Fibroblast of lung (primary cell): ENCODE data around the gene ETV6. TPM values are rescaled to one million over a fixed set of nuclear protein-coding genes. Genes with fewer than 3 reads are reported as not detected.

Experiments used
- DNase-seq, 2 donors: peaks; one replicate each; pipeline versions ENCODE4 v3.0.0 to v3.0.0-alpha.2; 2010; ENCODE audit warnings: low read depth in 2 of 2
- H2AFZ ChIP-seq: 2 replicates; pipeline ENCODE4 v1.5.1; 2012; ENCODE audit warnings: low read length, control low read depth, inconsistent platforms
- H3K27ac ChIP-seq: 2 replicates; pipeline ENCODE4 v1.5.1; 2011; ENCODE audit warnings: low read length, control low read depth; ENCODE audit not compliant: insufficient read depth
- H3K27me3 ChIP-seq: 2 replicates; pipeline ENCODE4 v1.5.1; 2011; ENCODE audit warnings: mild to moderate bottlenecking, low read length; ENCODE audit not compliant: control insufficient read depth, insufficient read depth
- H3K36me3 ChIP-seq: 2 replicates; pipeline ENCODE4 v1.5.1; 2011; ENCODE audit warnings: low read length; ENCODE audit not compliant: control insufficient read depth, insufficient read depth
- H3K4me1 ChIP-seq: 2 replicates; pipeline ENCODE4 v1.5.1; 2011; ENCODE audit warnings: low read length; ENCODE audit not compliant: control insufficient read depth, insufficient read depth; ENCODE audit errors: extremely low read depth
- H3K4me2 ChIP-seq: 2 replicates; pipeline ENCODE4 v1.5.1; 2011; ENCODE audit warnings: low read length, control low read depth; ENCODE audit not compliant: insufficient read depth; ENCODE audit errors: extremely low read depth
- H3K4me3 ChIP-seq, 4 experiments: fragments of 200-600 bp in 1 of 4; sonication (generic) in 1 of 4; replicated peaks in 1 of 4; 2 replicates each; pipeline ENCODE4 v1.5.1; 2011 to 2016; ENCODE audit warnings: low read length in 4 of 4, low read depth in 3 of 4, mild to moderate bottlenecking in 3 of 4, control low read depth in 2 of 4, inconsistent platforms in 1 of 4, mixed read lengths in 1 of 4; ENCODE audit not compliant: insufficient read depth in 1 of 4; ENCODE audit errors: control extremely low read depth in 1 of 4
- H3K79me2 ChIP-seq: 2 replicates; pipeline ENCODE4 v1.5.1; 2012; ENCODE audit warnings: mild to moderate bottlenecking, low read length, inconsistent platforms; ENCODE audit not compliant: control insufficient read depth, insufficient read depth
- H3K9ac ChIP-seq: 2 replicates; pipeline ENCODE4 v1.5.1; 2011; ENCODE audit warnings: mild to moderate bottlenecking, low read length, control low read depth; ENCODE audit not compliant: insufficient read depth
- H3K9me3 ChIP-seq: 2 replicates; pipeline ENCODE4 v1.5.1; 2012; ENCODE audit warnings: low read depth, low read length; ENCODE audit not compliant: control insufficient read depth, insufficient read depth
- H4K20me1 ChIP-seq: 2 replicates; pipeline ENCODE4 v1.5.1; 2011; ENCODE audit warnings: low read length; ENCODE audit not compliant: control insufficient read depth, insufficient read depth; ENCODE audit errors: extremely low read depth
- EZH2 ChIP-seq: IDR thresholded peaks from 2 replicates; pipeline ENCODE4 v1.5.1; 2012; ENCODE audit warnings: low read length, control low read depth, mild to moderate bottlenecking; ENCODE audit errors: missing control alignments
- polyA plus RNA-seq, 2 donors: library from polyadenylated mRNA; depleted of rRNA in 1 of 2; stranded (reverse) in 1 of 2; unstranded in 1 of 2; fragments of >200 nt; gene quantifications; 2 replicates each; pipeline ENCODE4 v1.2.1, GENCODE V29; 2011 to 2012; ENCODE audit warnings: missing spikeins in 1 of 2
- total RNA-seq: library from RNA; depleted of rRNA; stranded (reverse); fragments of >200 nt; gene quantifications from 2 replicates; pipeline ENCODE4 v1.2.1, GENCODE V29; 2014
- TF ChIP-seq, protein P1 (sequence below), 2 donors: IDR thresholded peaks in 1 of 2; conservative IDR thresholded peaks in 1 of 2; 1 replicate in 1 of 2; 2 replicates in 1 of 2; pipeline ENCODE4 v1.5.1; 2011 to 2012; ENCODE audit warnings: low read length in 2 of 2, control low read depth in 1 of 2, inconsistent platforms in 1 of 2, low read depth in 1 of 2, mild to moderate bottlenecking in 1 of 2

ETV6 gene
- total and polyA plus RNA-seq, 2 donors (not counting 1 experiment from before 2014, with no cell fraction given): 4.3 to 8.9 TPM

DNA sequence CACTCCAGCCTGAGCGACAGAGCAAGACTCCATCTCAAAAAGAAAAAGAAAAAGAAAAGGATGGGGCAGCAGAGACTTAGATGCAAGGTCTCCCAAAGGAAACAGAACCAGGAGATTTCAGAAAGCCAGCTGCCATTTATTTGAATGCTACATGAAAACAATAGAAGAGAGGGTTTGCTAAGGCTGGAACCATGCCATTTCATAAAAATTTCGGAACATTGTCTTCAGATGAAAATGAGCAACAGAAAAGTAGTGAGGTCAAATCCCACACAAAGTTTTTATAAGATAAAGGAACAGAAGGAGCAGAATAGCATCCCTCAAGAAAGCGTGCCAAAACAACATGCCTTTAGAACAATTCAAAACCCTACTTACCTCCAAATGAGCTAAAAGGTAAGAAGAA is 175.3 kb downstream of the ETV6 start:
- H3K4me1 ChIP-seq: peaks cover 19% of the 10 kb centered on the region
- H3K27me3 ChIP-seq: no peaks in the 10 kb centered on the region
- H3K27ac ChIP-seq: no peak overlapping the region
- H2AFZ ChIP-seq: no peak overlapping the region
- no peak overlapping the region for H3K9ac ChIP-seq
- no peaks in the 10 kb centered on the region for H3K9me3 ChIP-seq
- TF ChIP-seq EZH2: no peak
- TF ChIP-seq, protein P1, sequence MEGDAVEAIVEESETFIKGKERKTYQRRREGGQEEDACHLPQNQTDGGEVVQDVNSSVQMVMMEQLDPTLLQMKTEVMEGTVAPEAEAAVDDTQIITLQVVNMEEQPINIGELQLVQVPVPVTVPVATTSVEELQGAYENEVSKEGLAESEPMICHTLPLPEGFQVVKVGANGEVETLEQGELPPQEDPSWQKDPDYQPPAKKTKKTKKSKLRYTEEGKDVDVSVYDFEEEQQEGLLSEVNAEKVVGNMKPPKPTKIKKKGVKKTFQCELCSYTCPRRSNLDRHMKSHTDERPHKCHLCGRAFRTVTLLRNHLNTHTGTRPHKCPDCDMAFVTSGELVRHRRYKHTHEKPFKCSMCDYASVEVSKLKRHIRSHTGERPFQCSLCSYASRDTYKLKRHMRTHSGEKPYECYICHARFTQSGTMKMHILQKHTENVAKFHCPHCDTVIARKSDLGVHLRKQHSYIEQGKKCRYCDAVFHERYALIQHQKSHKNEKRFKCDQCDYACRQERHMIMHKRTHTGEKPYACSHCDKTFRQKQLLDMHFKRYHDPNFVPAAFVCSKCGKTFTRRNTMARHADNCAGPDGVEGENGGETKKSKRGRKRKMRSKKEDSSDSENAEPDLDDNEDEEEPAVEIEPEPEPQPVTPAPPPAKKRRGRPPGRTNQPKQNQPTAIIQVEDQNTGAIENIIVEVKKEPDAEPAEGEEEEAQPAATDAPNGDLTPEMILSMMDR (conservative IDR thresholded peaks at IDR 0.05 in 1 of 2, IDR thresholded peaks at IDR 0.05 in 1 of 2; ENCODE audit: low read depth in 1 of 2, low read length in 2 of 2): no peak
- H3K4me3 ChIP-seq: no peak overlapping the region
- H4K20me1 ChIP-seq: no peaks in the 10 kb centered on the region
- DNase-seq: peak in 1 of 2 donors; percentile 22
- H3K79me2 ChIP-seq: no peaks in the 10 kb centered on the region
- H3K4me2 ChIP-seq: no peak overlapping the region
- no peaks in the 10 kb centered on the region for H3K36me3 ChIP-seq

DNA sequence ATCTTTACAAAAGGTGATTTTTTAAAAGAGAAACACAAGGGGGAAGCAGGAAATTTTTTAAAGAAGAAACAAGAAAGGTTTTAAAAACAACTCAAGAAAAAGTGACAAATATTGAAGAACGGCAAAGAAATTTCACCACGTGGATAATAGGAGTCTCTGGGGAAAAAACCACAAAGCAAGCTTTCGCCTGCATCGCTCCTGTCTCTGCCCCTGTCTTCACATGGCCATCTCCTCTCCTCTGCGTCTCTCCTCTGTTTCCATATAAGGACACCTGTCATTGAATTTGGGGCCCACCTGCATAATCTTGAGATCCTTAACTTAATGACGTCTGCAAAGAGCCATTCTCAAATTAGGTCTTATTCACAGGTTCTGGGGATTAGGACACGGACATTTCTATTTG is 175.8 kb downstream of the ETV6 start:
- Histone ChIP-seq H3K27ac (no peak overlapping the region), H3K27me3 (no peaks in the 10 kb centered on the region), H3K4me1 (peaks cover 22% of the 10 kb centered on the region), H3K36me3 (no peaks in the 10 kb centered on the region), H3K4me3 (no peak overlapping the region), H2AFZ (no peak overlapping the region), H3K4me2 (no peak overlapping the region), H3K9me3 (no peaks in the 10 kb centered on the region), H3K79me2 (no peaks in the 10 kb centered on the region), H4K20me1 (no peaks in the 10 kb centered on the region), H3K9ac (no peak overlapping the region)
- no peak for DNase-seq
- TF ChIP-seq, protein P1 (conservative IDR thresholded peaks at IDR 0.05 in 1 of 2, IDR thresholded peaks at IDR 0.05 in 1 of 2; ENCODE audit: low read depth in 1 of 2, low read length in 2 of 2): no peak
- no peak for TF ChIP-seq EZH2

- no peaks in the 10 kb centered on the region for H3K9me3 ChIP-seq
- DNase-seq: no peak
Observed at GRCh38 chr12:11826574-11826973, 177.1 kb downstream of the ETV6 start.

More at GRCh38 chr12:11826574-11826973, 177.1 kb downstream of the ETV6 start:
- Histone ChIP-seq H3K79me2 (no peaks in the 10 kb centered on the region), H3K4me1 (peaks cover 22% of the 10 kb centered on the region), H3K27ac (no peak overlapping the region), H2AFZ (no peak overlapping the region), H3K36me3 (no peaks in the 10 kb centered on the region), H4K20me1 (no peaks in the 10 kb centered on the region), H3K27me3 (no peaks in the 10 kb centered on the region), H3K4me2 (no peak overlapping the region), H3K9ac (no peak overlapping the region), H3K4me3 (no peak overlapping the region)
- TF ChIP-seq, protein P1 (conservative IDR thresholded peaks at IDR 0.05 in 1 of 2, IDR thresholded peaks at IDR 0.05 in 1 of 2; ENCODE audit: low read depth in 1 of 2, low read length in 2 of 2): no peak
- TF ChIP-seq EZH2: no peak
